Measurements from ENCODE around the gene PAK5.
"Not testable (repeated sequence)": the region's sequence is repeated elsewhere in the genome, so short reads cannot be mapped to it uniquely, and the experiment has no call there.

PAK5 gene

DNA sequence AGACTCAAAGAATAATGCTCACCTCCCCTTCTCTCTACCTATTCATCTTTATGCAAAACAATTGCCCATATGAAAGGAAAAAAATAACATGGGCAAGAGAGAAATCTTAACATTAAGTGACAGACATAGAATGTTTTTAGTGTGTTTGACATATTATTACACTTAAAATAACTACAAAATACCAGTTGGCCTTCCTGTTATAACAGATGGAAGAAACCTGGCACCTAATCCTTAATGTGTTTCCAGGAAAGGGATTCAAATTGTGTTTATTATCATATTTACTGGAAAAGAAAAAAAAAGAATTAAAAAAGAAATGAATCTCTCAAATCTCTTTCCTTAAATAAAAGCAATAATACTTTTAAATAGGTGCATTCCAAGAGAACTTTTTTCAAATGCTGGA lies 165.9 kb downstream of the PAK5 start:
- Histone ChIP-seq H3K27me3 (ENCODE audit: insufficient read depth, low read length) (no peaks in the 10 kb centered on the region), H3K4me3 (ENCODE audit: low read length) (no peak overlapping the region), H3K9ac (ENCODE audit: low read depth, low read length) (no peak overlapping the region), H3K4me1 (ENCODE audit: insufficient read depth, low read length) (no peaks in the 10 kb centered on the region), H3K36me3 (ENCODE audit: insufficient read depth, low read depth, low read length) (no peaks in the 10 kb centered on the region), H3K27ac (ENCODE audit: low read length) (no peak overlapping the region), H3K9me3 (ENCODE audit: insufficient read depth, low read depth, low read length) (no peaks in the 10 kb centered on the region)

DNA sequence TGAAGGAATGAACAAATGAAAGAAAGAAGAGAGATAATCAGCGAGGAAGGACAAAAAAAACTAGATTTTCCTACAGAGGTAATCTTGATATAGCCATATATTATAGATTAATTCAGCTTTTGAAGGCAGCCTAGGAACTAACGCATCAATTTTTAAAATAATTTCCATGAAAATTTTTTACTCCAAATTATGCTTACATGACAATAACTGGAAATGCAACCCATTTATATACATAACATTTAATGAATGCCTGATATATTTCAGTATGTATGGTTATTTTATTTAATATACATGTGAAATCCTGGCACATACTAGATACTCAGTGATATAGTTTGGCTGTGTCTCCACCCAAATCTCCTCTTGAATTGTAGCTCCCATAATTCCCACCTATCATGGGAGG lies 166.8 kb downstream of the PAK5 start:
- no peak overlapping the region for H3K27ac ChIP-seq (ENCODE audit: low read length)
- no peaks in the 10 kb centered on the region for H3K27me3 ChIP-seq (ENCODE audit: insufficient read depth, low read length)
- no peak overlapping the region for H3K4me3 ChIP-seq (ENCODE audit: low read length)
- no peaks in the 10 kb centered on the region for H3K4me1 ChIP-seq (ENCODE audit: insufficient read depth, low read length)
- no peaks in the 10 kb centered on the region for H3K9me3 ChIP-seq (ENCODE audit: insufficient read depth, low read depth, low read length)
- H3K9ac ChIP-seq (ENCODE audit: low read depth, low read length) = no peak overlapping the region
- no peaks in the 10 kb centered on the region for H3K36me3 ChIP-seq (ENCODE audit: insufficient read depth, low read depth, low read length)

DNA sequence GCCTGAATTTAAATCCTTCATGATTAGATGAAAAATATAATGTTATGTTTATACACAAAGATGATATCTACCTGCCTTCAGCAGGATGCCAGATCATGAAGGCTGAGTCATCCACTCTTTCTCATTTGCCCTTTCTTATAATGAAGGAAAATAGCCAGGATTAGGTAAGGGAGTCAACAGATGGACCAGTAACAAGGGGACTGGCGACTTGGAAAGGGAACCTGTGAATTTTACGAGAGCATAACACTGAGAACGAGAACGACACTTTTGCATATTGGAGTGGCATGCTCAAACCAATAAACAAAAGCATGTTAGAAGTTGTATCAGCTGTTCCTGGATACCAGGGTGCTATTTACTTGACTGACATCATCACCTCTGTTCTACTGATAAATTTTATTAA lies 170.5 kb downstream of the PAK5 start:
- H3K36me3 ChIP-seq (ENCODE audit: insufficient read depth, low read depth, low read length) = no peaks in the 10 kb centered on the region
- H3K9ac ChIP-seq (ENCODE audit: low read depth, low read length) = no peak overlapping the region
- H3K27me3 ChIP-seq (ENCODE audit: insufficient read depth, low read length) = no peaks in the 10 kb centered on the region
- no peak overlapping the region for H3K27ac ChIP-seq (ENCODE audit: low read length)
- H3K4me1 ChIP-seq (ENCODE audit: insufficient read depth, low read length) = peaks cover 4% of the 10 kb centered on the region; the same call in 1 of the 2 replicates
- no peak overlapping the region for H3K4me3 ChIP-seq (ENCODE audit: low read length)
- H3K9me3 ChIP-seq (ENCODE audit: insufficient read depth, low read depth, low read length) = no peaks in the 10 kb centered on the region

DNA sequence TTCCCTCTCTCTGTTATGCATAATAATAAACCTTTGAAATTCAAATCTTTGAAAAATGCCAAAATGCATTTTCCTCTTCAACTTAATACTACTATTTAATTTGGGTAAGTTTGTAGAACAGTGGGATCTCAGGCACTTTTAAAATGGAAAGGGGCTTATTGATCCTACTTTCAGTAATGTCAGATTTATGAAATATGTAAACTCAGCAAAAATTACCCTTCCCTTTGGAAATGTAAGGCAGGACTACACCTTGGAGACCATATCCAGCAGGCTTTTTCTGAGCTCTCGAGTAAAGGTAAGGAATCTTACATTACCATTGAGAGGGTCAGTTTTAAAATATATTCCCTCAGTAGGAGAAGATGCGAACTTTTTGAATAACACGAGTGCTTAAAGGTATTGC lies 175.5 kb downstream of the PAK5 start:
- peaks cover 9% of the 10 kb centered on the region; the same call in 1 of the 2 replicates for H3K4me1 ChIP-seq (ENCODE audit: insufficient read depth, low read length)
- H3K27ac ChIP-seq (ENCODE audit: low read length) = no peak overlapping the region
- no peaks in the 10 kb centered on the region for H3K36me3 ChIP-seq (ENCODE audit: insufficient read depth, low read depth, low read length)
- no peaks in the 10 kb centered on the region for H3K27me3 ChIP-seq (ENCODE audit: insufficient read depth, low read length)
- H3K9ac ChIP-seq (ENCODE audit: low read depth, low read length) = no peak overlapping the region
- H3K4me3 ChIP-seq (ENCODE audit: low read length) = no peak overlapping the region
- H3K9me3 ChIP-seq (ENCODE audit: insufficient read depth, low read depth, low read length) = no peaks in the 10 kb centered on the region

DNA sequence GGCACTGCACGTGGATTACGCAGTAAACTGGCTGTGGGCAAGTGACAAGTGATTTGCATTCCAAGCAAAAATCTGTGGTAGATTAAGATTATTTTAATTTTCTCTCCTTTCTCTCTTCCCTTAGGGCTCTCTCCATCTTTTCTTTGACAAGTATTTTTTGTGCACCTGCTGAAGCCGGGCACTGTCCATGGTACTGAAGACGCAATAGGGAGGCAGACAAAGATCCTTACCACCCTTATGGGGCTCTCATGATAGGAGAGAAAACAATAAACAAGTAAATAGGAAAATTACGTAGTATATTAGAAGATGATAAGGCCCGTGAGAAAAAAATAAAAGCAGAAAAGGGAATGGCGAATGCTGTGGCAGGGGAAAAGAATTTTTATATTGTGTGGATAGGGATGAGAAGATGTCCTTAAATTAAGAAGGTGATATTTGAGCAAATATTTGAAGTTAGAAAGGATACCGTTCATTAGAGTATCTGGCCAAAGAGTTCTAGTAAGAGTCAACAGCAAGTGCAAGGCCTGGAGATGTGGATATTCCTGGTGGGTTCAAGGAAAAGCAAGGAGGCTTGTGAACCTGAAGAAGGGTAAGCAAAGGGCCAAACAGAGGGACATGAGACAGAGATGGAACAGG lies 178.5 kb downstream of the PAK5 start:
- Histone ChIP-seq H3K4me3 (ENCODE audit: low read length) (no peak overlapping the region), H3K9me3 (ENCODE audit: insufficient read depth, low read depth, low read length) (no peaks in the 10 kb centered on the region), H3K9ac (ENCODE audit: low read depth, low read length) (no peak overlapping the region), H3K27me3 (ENCODE audit: insufficient read depth, low read length) (no peaks in the 10 kb centered on the region), H3K27ac (ENCODE audit: low read length) (no peak overlapping the region), H3K36me3 (ENCODE audit: insufficient read depth, low read depth, low read length) (no peaks in the 10 kb centered on the region), H3K4me1 (ENCODE audit: insufficient read depth, low read length) (peaks cover 9% of the 10 kb centered on the region; the same call in 1 of the 2 replicates)

DNA sequence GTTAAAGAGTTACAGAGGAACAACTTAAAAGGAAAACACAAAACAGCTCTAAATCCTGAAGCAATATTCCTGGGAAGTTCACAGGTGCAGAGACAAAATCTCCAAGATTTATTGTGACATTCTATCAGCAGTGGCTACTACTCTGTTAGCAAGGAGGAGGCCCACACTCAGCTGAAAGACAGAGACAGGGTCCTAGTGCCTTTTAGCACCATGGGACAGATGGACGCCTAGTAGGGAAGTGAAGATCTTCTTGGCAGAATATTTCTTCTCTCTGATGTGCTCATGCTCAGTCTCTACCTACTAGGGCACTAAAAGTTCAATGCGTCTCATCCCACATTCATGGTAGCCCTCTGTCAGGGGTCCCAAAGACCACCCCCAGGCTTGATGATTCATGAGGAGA lies 191.1 kb downstream of the PAK5 start:
- H3K9ac ChIP-seq (ENCODE audit: low read depth, low read length) = no peak overlapping the region
- no peaks in the 10 kb centered on the region for H3K36me3 ChIP-seq (ENCODE audit: insufficient read depth, low read depth, low read length)
- no peaks in the 10 kb centered on the region for H3K9me3 ChIP-seq (ENCODE audit: insufficient read depth, low read depth, low read length)
- no peaks in the 10 kb centered on the region for H3K4me1 ChIP-seq (ENCODE audit: insufficient read depth, low read length)
- no peaks in the 10 kb centered on the region for H3K27me3 ChIP-seq (ENCODE audit: insufficient read depth, low read length)
- no peak overlapping the region for H3K27ac ChIP-seq (ENCODE audit: low read length)
- H3K4me3 ChIP-seq (ENCODE audit: low read length) = no peak overlapping the region

DNA sequence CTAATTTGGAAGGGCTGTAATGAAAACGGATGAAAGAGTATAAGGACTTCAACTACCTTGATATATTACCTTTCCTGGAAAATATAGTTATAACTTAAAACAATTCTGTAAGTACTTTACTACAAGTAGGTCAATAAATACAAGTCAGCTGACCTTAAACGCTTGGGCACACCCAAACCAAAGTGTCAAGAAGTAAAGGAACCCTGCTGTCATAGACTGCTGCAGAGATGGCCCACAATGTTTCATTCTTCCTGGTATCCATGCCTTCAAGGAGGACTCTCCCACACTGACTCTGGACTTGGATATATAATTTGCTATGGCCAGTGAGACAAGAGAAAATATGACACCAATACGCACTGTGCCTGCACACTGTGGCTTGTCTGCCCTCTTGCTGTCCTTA lies 192.5 kb downstream of the PAK5 start:
- Histone ChIP-seq H3K36me3 (ENCODE audit: insufficient read depth, low read depth, low read length) (no peaks in the 10 kb centered on the region), H3K9me3 (ENCODE audit: insufficient read depth, low read depth, low read length) (no peaks in the 10 kb centered on the region), H3K4me3 (ENCODE audit: low read length) (no peak overlapping the region), H3K27ac (ENCODE audit: low read length) (no peak overlapping the region), H3K4me1 (ENCODE audit: insufficient read depth, low read length) (no peaks in the 10 kb centered on the region), H3K9ac (ENCODE audit: low read depth, low read length) (no peak overlapping the region), H3K27me3 (ENCODE audit: insufficient read depth, low read length) (no peaks in the 10 kb centered on the region)

DNA sequence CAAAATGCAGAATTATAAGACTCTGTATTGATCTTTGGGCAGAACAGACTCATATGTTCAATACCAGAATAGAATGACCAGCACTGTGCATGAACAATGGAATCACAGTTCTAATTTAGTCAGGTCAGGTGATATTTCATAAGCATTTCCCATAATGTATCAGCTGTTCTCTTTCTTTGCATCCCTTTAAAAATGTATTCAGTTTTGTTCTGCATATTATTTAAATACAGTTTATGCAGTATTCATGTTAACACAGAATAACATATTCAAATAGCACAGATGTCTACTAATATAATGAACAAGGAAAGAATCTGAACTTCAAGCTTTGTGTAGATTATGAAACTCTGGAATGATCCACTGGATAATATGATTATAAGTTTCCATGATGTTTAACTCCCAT lies 196.0 kb downstream of the PAK5 start:
- Histone ChIP-seq H3K4me1 (ENCODE audit: insufficient read depth, low read length) (no peaks in the 10 kb centered on the region), H3K9me3 (ENCODE audit: insufficient read depth, low read depth, low read length) (no peaks in the 10 kb centered on the region), H3K27me3 (ENCODE audit: insufficient read depth, low read length) (no peaks in the 10 kb centered on the region), H3K9ac (ENCODE audit: low read depth, low read length) (no peak overlapping the region), H3K27ac (ENCODE audit: low read length) (no peak overlapping the region), H3K4me3 (ENCODE audit: low read length) (no peak overlapping the region), H3K36me3 (ENCODE audit: insufficient read depth, low read depth, low read length) (no peaks in the 10 kb centered on the region)

DNA sequence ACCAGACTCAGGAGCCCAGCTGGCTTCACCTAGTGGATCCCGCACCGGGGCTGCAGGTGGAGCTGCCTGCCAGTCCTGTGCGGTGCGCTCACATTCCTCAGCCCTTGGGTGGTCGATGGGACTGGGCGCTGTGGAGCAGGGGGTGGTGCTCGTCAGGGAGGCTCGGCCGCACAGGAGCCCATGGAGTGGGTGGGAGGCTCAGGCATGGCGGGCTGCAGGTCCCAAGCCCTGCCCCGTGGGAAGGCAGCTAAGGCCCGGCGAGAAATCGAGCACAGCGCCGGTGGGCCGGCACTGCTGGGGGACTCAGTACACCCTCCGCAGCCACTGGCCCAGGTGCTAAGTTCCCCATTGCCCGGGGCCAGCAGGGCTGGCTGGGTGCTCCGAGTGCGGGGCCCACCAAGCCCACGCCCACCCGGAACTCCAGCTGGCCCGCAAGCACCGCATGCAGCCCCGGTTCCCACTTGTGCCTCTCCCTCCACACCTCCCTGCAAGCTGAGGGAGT lies 197.3 kb downstream of the PAK5 start:
- H3K4me3 ChIP-seq (ENCODE audit: low read length); H3K9ac ChIP-seq (ENCODE audit: low read depth, low read length); H3K36me3 ChIP-seq (ENCODE audit: insufficient read depth, low read depth, low read length); H3K4me1 ChIP-seq (ENCODE audit: insufficient read depth, low read length); H3K27me3 ChIP-seq (ENCODE audit: insufficient read depth, low read length); H3K9me3 ChIP-seq (ENCODE audit: insufficient read depth, low read depth, low read length); H3K27ac ChIP-seq (ENCODE audit: low read length): not testable (repeated sequence)

DNA sequence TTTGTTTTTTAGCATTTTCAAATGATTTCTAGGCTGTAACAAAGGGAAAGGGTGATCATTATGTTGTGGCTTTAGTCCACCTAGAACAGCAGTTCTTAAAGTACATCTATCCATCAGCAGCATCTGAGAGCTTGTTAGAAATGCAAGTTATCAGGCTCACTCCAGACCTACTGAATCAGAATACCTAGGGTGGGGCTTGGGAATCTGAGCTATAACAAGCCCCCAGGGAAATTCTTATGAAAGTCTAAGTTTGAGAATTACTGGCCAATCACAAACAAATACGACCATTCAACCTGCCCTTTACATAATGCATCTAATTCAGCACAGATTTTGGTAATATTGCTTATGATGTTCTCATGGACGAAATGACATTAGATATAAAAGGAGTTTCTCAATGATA lies 201.0 kb downstream of the PAK5 start:
- Histone ChIP-seq H3K36me3 (ENCODE audit: insufficient read depth, low read depth, low read length) (no peaks in the 10 kb centered on the region), H3K27ac (ENCODE audit: low read length) (no peak overlapping the region), H3K9me3 (ENCODE audit: insufficient read depth, low read depth, low read length) (no peaks in the 10 kb centered on the region), H3K27me3 (ENCODE audit: insufficient read depth, low read length) (no peaks in the 10 kb centered on the region), H3K9ac (ENCODE audit: low read depth, low read length) (no peak overlapping the region), H3K4me3 (ENCODE audit: low read length) (no peak overlapping the region), H3K4me1 (ENCODE audit: insufficient read depth, low read length) (no peaks in the 10 kb centered on the region)

DNA sequence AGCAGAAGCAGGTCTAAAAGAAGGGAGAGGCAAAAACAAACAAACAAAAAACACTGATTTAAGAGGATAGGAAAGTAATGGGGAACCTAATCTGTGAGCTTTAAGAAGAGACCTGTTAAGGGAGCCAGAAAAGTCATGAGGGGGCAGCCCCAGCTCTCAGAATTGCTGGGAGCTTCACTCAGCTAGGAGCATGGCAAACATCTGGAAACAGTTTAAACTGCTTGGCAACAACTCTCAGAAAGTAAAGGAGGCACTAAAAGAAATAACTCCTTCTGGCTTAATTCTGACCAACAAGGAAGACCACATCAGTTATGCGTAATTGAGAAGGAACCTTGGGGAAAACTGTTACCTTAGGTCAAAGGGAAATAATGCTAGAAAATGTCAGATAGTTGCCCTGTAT lies 203.1 kb downstream of the PAK5 start:
- no peaks in the 10 kb centered on the region for H3K9me3 ChIP-seq (ENCODE audit: insufficient read depth, low read depth, low read length)
- no peaks in the 10 kb centered on the region for H3K36me3 ChIP-seq (ENCODE audit: insufficient read depth, low read depth, low read length)
- H3K27me3 ChIP-seq (ENCODE audit: insufficient read depth, low read length) = no peaks in the 10 kb centered on the region
- H3K9ac ChIP-seq (ENCODE audit: low read depth, low read length) = no peak overlapping the region
- no peaks in the 10 kb centered on the region for H3K4me1 ChIP-seq (ENCODE audit: insufficient read depth, low read length)
- no peak overlapping the region for H3K27ac ChIP-seq (ENCODE audit: low read length)
- H3K4me3 ChIP-seq (ENCODE audit: low read length) = no peak overlapping the region

DNA sequence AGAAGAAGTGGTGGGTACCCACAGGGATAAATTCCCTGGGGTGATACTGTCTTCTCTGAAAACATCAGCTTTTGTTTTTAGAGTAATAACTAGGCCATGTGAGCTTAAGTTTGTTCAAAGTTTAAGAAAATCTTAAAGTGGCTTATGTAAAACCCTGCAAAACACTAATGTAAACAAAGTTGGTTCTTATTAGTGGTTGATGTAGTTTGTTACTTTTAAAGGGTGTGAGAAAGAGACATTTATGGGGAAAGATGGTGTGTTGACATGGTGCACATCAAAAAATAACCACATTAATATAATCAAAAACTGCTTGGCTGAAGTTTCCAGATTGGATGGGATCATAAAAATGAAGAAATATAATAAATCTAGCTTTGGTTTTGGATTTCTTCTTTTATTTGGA lies 204.5 kb downstream of the PAK5 start:
- no peaks in the 10 kb centered on the region for H3K36me3 ChIP-seq (ENCODE audit: insufficient read depth, low read depth, low read length)
- H3K27me3 ChIP-seq (ENCODE audit: insufficient read depth, low read length) = no peaks in the 10 kb centered on the region
- no peak overlapping the region for H3K27ac ChIP-seq (ENCODE audit: low read length)

More for the DNA sequence above, 204.5 kb downstream of the PAK5 start:
- Histone ChIP-seq H3K4me1 (ENCODE audit: insufficient read depth, low read length) (no peaks in the 10 kb centered on the region), H3K9me3 (ENCODE audit: insufficient read depth, low read depth, low read length) (no peaks in the 10 kb centered on the region), H3K9ac (ENCODE audit: low read depth, low read length) (no peak overlapping the region), H3K4me3 (ENCODE audit: low read length) (no peak overlapping the region)
